Ascending aorta (tissue), 2 donors: ENCODE results near the gene AUH. TPM values are rescaled to one million over a fixed set of nuclear protein-coding genes. Genes with fewer than 3 reads are reported as not detected.

Experiments used
- DNase-seq, 2 donors: peaks; one replicate each; pipeline ENCODE4 v3.0.0-alpha.2; 2019; ENCODE audit warnings: low spot score in 2 of 2
- H3K27ac ChIP-seq, 2 donors: fragments of 200-600 bp; sonication (generic); one replicate each; pipeline ENCODE4 v1.5.1; 2016 to 2017; ENCODE audit warnings: mild to moderate bottlenecking in 1 of 2
- H3K27me3 ChIP-seq: fragments of 200-600 bp; sonication (generic); one replicate; pipeline ENCODE4 v1.5.1; 2017
- H3K36me3 ChIP-seq, 2 donors: fragments of 200-600 bp; sonication (generic); one replicate each; pipeline ENCODE4 v1.5.1; 2016
- H3K4me1 ChIP-seq, 2 donors: fragments of 200-600 bp; sonication (generic); one replicate each; pipeline ENCODE4 v1.5.1; 2016 to 2017; ENCODE audit warnings: mild to moderate bottlenecking in 1 of 2
- H3K4me3 ChIP-seq, 2 donors: fragments of 200-600 bp; sonication (generic); one replicate each; pipeline ENCODE4 v1.5.1; 2016 to 2017; ENCODE audit warnings: mild to moderate bottlenecking in 1 of 2
- H3K9me3 ChIP-seq, 2 donors: fragments of 200-600 bp; sonication (generic); one replicate each; pipeline ENCODE4 v1.5.1; 2016
- CTCF ChIP-seq, 3 experiments: fragments of 200-600 bp in 2 of 3; fragments of 450-650 bp in 1 of 3; sonication (generic) in 2 of 3; IDR thresholded peaks; one replicate each; pipeline ENCODE4 v1.5.1; 2016 to 2019; ENCODE audit warnings: antibody characterized with exemption in 3 of 3, mild to moderate bottlenecking in 1 of 3, moderate library complexity in 1 of 3
- intact Hi-C: fragments of 100-400 bp; cut with DNase I; formaldehyde crosslinking; loops from one replicate; pipeline ENCODE4 v1.15.1; 2023
- total RNA-seq: library from RNA; depleted of rRNA; stranded (reverse); fragments of >200 nt; gene quantifications from one replicate; pipeline ENCODE4 v1.1.0, GENCODE V29; 2016

Gene AUH
- total RNA-seq, 1 donor from 2014 or later = 46.2 TPM

- H3K4me1 ChIP-seq = peaks cover 6 to 33% of the 10 kb centered on the region in 2 donors
- no peaks in the 10 kb centered on the region for H3K9me3 ChIP-seq
- no peaks in the 10 kb centered on the region for H3K27me3 ChIP-seq
- DNase-seq = peak in 1 of 2 donors; percentile 49
- H3K4me3 ChIP-seq = no peak overlapping the region
- TF ChIP-seq CTCF (IDR thresholded peaks at IDR 0.05) = no peak
- intact Hi-C loops = loop anchor here (5.0 kb wide), 3 partner anchors 153 to 292 kb away; no protein-coding TSS in a partner anchor
- no peaks in the 10 kb centered on the region for H3K36me3 ChIP-seq
- H3K27ac ChIP-seq = peak overlapping the region in 1 of 2 donors; percentile 98
Observed at GRCh38 chr9:91190062-91190461, 171.7 kb downstream of the AUH start.

- DNase-seq = peak in 1 of 2 donors; percentile 55
- Histone ChIP-seq H3K36me3 (no peaks in the 10 kb centered on the region), H3K27ac (no peak overlapping the region), H3K9me3 (no peaks in the 10 kb centered on the region), H3K4me3 (no peak overlapping the region), H3K4me1 (peaks cover 6 to 25% of the 10 kb centered on the region in 2 donors), H3K27me3 (no peaks in the 10 kb centered on the region)
- intact Hi-C loops = no loop called here
- no peak for TF ChIP-seq CTCF (IDR thresholded peaks at IDR 0.05)
Observed at GRCh38 chr9:91188719-91189590, 172.8 kb downstream of the AUH start.

DNA sequence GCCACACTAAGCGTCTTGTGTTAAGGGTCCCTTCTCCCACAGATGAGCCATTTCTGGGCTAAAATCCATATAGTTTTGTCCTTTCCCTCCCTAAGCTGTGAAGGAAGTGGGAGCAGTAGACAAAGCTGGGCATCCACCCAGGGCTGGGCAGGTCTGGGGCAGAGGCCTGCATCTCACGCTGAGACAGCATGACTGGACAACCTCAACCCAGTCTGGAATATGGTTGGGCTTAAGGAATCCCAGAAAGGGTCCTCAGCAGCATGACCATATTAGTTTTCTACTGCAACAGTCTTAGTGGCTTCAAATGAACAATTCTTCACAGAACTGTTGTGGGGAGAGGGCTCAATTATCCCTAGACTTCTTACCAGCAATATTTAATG is 173.8 kb downstream of the AUH start:
- Histone ChIP-seq H3K9me3 (no peaks in the 10 kb centered on the region), H3K4me3 (no peak overlapping the region), H3K36me3 (no peaks in the 10 kb centered on the region), H3K27me3 (no peaks in the 10 kb centered on the region), H3K4me1 (peaks cover 6 to 23% of the 10 kb centered on the region in 2 donors), H3K27ac (peak overlapping the region; percentile 51 to 63)
- intact Hi-C loops = no loop called here
- DNase-seq = peak in 1 of 2 donors; percentile 75
- no peak for TF ChIP-seq CTCF (IDR thresholded peaks at IDR 0.05)

GRCh38 chr9:91187311-91187964 is 174.3 kb downstream of the AUH start:
- Histone ChIP-seq H3K27me3 (no peaks in the 10 kb centered on the region), H3K36me3 (no peaks in the 10 kb centered on the region), H3K9me3 (no peaks in the 10 kb centered on the region), H3K4me3 (no peak overlapping the region), H3K27ac (peak overlapping the region; percentile 51 to 63), H3K4me1 (peaks cover 6 to 21% of the 10 kb centered on the region in 2 donors)
- TF ChIP-seq CTCF (IDR thresholded peaks at IDR 0.05) = no peak
- intact Hi-C loops = no loop called here
- peak in 1 of 2 donors; percentile 58 for DNase-seq

- DNase-seq = peak in 1 of 2 donors; percentile 63
Observed at GRCh38 chr9:91186632-91187108, 175.0 kb downstream of the AUH start.

More at GRCh38 chr9:91186632-91187108, 175.0 kb downstream of the AUH start:
- no peaks in the 10 kb centered on the region for H3K9me3 ChIP-seq
- no peaks in the 10 kb centered on the region for H3K27me3 ChIP-seq
- H3K36me3 ChIP-seq = no peaks in the 10 kb centered on the region
- peaks cover under 1 to 14% of the 10 kb centered on the region in 2 donors for H3K4me1 ChIP-seq
- H3K4me3 ChIP-seq = no peak overlapping the region
- intact Hi-C loops = no loop called here
- no peak for TF ChIP-seq CTCF (IDR thresholded peaks at IDR 0.05)
- no peak overlapping the region for H3K27ac ChIP-seq
